Lower leg skin (tissue), 3 donors: ENCODE results near the gene SPINK8.

ENCODE experiments used
- POLR2A ChIP-seq, 2 donors: fragments of 450-650 bp; IDR thresholded peaks; one replicate each; pipeline ENCODE4 v1.6.1; 2016 to 2017; ENCODE audit warnings: antibody characterized with exemption in 2 of 2, mild to moderate bottlenecking in 1 of 2, moderate library complexity in 1 of 2
- TF ChIP-seq, protein P1 (sequence below), 3 donors: fragments of 450-650 bp; IDR thresholded peaks; one replicate each; pipeline ENCODE4 v1.5.1; 2016; ENCODE audit warnings: antibody characterized with exemption in 3 of 3, mild to moderate bottlenecking in 3 of 3, moderate library complexity in 2 of 3

DNA sequence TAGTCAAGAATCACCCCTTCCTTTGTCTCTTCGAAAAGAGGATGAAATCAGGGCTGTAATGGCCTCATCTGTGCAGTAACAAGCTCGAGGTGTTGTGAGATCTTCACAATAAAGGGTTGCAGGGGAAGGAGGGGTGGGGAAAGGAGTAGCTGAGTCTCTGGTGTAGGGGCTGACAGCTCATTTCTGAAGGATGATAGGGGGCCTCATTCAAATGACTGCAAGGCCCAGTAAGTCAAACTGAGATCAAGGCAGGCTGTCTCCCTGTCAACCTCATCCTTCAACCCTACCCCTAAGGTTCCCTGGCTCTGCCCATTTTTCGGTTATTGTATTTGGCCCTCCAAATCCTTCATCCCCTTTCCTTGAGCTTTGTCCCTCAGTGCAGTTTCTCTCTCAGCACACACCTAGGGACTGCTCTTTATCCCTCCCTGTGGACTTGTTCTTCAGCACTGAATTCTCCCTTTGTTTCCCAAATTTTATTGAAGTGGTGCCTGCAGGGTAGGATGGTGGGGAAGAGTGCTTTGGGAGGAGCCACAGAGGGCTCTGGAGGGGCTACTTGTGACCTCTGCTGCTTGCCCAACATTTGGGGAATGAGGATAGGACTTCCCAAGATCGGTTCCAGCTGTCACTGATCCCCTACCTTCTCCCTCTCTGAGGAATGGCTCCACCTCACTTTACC is 54.4 kb downstream of the SPINK8 start:
- TF ChIP-seq, protein P1, sequence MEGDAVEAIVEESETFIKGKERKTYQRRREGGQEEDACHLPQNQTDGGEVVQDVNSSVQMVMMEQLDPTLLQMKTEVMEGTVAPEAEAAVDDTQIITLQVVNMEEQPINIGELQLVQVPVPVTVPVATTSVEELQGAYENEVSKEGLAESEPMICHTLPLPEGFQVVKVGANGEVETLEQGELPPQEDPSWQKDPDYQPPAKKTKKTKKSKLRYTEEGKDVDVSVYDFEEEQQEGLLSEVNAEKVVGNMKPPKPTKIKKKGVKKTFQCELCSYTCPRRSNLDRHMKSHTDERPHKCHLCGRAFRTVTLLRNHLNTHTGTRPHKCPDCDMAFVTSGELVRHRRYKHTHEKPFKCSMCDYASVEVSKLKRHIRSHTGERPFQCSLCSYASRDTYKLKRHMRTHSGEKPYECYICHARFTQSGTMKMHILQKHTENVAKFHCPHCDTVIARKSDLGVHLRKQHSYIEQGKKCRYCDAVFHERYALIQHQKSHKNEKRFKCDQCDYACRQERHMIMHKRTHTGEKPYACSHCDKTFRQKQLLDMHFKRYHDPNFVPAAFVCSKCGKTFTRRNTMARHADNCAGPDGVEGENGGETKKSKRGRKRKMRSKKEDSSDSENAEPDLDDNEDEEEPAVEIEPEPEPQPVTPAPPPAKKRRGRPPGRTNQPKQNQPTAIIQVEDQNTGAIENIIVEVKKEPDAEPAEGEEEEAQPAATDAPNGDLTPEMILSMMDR (IDR thresholded peaks at IDR 0.05) = no peak
- TF ChIP-seq POLR2A (IDR thresholded peaks at IDR 0.05) = no peak
